Panc1 (cell line): Measurements from ENCODE around the gene ASTN2.

Source experiments
- CTCF ChIP-seq: fragments of 450-650 bp; IDR thresholded peaks from 2 replicates; pipeline ENCODE4 v1.5.1; 2017; ENCODE audit warnings: mild to moderate bottlenecking
- POLR2AphosphoS5 ChIP-seq: IDR thresholded peaks from 2 replicates; pipeline ENCODE4 v1.6.1; 2012; ENCODE audit warnings: mild to moderate bottlenecking, low read depth, low read length, moderate library complexity
- SIN3A ChIP-seq: IDR thresholded peaks from 2 replicates; pipeline ENCODE4 v1.6.1; 2012; ENCODE audit warnings: low read depth, mild to moderate bottlenecking, low read length, moderate library complexity, borderline replicate concordance; ENCODE audit not compliant: insufficient read depth
- TF ChIP-seq, protein P1 (sequence below), 2 experiments: IDR thresholded peaks; 2 replicates each; pipeline ENCODE4 v1.6.1; 2011 to 2012; ENCODE audit warnings: low read depth in 2 of 2, control low read depth in 1 of 2, low read length in 1 of 2, mild to moderate bottlenecking in 1 of 2, moderate library complexity in 1 of 2; ENCODE audit not compliant: insufficient read depth in 1 of 2

DNA sequence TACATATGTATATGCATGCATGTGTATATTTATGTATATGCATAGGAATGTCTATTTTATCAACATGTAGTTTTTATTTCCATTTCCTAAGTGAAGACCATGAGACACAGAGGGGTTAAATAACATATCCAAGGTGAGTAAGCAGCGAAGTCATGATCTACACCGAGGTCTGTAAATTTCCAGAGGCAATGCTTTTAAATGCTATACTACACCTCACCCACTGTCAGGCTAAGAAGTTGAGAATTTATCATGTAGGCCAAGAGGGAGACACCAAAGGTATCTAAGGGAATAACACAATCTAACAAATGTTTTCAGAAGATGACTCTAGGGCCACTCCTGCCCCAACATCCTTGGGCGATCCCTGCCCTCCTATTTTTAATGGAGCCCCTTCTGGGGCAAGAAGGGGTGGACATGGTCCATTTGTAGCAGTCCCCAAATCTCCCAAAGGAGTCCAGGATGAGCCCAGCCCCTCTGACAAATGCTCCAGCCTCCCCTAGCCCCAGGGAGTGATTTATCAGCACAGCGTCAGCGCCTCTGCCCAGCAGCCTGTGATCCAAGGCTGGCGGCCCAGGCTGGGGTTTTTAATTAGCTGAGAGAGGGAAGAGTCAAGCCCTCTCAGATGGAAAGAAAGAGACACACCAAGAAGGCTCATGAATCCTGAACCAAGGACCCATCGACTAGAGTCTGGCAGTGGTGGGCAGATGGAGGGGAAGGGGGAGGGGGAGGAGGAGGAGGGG lies 339.9 kb downstream of the ASTN2 start:
- TF ChIP-seq SIN3A = no peak
- no peak for TF ChIP-seq CTCF
- TF ChIP-seq POLR2AphosphoS5 = no peak
- TF ChIP-seq, protein P1, sequence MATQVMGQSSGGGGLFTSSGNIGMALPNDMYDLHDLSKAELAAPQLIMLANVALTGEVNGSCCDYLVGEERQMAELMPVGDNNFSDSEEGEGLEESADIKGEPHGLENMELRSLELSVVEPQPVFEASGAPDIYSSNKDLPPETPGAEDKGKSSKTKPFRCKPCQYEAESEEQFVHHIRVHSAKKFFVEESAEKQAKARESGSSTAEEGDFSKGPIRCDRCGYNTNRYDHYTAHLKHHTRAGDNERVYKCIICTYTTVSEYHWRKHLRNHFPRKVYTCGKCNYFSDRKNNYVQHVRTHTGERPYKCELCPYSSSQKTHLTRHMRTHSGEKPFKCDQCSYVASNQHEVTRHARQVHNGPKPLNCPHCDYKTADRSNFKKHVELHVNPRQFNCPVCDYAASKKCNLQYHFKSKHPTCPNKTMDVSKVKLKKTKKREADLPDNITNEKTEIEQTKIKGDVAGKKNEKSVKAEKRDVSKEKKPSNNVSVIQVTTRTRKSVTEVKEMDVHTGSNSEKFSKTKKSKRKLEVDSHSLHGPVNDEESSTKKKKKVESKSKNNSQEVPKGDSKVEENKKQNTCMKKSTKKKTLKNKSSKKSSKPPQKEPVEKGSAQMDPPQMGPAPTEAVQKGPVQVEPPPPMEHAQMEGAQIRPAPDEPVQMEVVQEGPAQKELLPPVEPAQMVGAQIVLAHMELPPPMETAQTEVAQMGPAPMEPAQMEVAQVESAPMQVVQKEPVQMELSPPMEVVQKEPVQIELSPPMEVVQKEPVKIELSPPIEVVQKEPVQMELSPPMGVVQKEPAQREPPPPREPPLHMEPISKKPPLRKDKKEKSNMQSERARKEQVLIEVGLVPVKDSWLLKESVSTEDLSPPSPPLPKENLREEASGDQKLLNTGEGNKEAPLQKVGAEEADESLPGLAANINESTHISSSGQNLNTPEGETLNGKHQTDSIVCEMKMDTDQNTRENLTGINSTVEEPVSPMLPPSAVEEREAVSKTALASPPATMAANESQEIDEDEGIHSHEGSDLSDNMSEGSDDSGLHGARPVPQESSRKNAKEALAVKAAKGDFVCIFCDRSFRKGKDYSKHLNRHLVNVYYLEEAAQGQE (IDR thresholded peaks at IDR 0.05; ENCODE audit: insufficient read depth in 1 of 2, low read depth in 2 of 2, low read length in 1 of 2) = no peak
